ENCODE data around the gene MAST4. TPM values are rescaled to one million over a fixed set of nuclear protein-coding genes. Genes with fewer than 3 reads are reported as not detected.

MAST4 gene
- total RNA-seq, 1 experiment from 2014 or later, result 11.8 TPM

DNA sequence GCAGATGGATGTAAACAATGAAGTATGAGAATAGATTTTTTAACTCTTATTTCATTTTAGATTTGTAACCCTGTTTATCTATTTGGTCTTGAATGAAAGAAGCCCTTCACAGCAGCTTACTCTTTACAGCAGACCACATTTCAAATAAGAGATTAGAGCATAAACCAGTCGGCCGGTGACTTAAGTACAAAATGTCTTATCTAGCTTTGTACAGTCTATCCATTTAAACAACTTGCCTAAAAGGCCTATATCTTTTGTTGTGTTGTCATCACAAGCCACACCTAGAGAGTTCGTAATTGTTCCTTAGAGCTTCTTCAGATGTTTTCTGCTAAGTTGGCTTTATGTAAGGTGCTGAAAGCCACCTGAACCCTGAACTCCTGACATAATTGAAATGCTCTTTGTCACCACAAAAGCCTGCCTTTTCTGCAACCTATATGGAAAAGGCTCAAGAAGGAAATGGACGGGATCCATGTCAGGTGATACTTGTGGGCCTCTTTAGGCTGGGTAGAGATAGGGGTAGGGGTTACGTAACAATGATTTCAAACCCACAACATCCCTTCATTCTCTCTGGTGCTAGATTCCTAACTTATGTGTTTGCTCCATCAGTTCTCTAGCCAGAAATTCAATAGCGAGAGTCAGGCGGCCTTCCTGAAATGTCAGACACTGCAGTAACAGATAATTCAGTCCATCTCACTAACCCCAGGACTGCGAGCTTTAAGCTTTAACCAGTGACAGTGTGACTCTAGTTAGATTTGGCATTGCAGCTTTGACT, 437.9 kb downstream of the MAST4 start:
- H3K9me2 ChIP-seq (replicated peaks; ENCODE audit: insufficient read depth, low read length), result no peaks in the 10 kb centered on the region
- no peak overlapping the region for H2AFZ ChIP-seq (ENCODE audit: low read length)

DNA sequence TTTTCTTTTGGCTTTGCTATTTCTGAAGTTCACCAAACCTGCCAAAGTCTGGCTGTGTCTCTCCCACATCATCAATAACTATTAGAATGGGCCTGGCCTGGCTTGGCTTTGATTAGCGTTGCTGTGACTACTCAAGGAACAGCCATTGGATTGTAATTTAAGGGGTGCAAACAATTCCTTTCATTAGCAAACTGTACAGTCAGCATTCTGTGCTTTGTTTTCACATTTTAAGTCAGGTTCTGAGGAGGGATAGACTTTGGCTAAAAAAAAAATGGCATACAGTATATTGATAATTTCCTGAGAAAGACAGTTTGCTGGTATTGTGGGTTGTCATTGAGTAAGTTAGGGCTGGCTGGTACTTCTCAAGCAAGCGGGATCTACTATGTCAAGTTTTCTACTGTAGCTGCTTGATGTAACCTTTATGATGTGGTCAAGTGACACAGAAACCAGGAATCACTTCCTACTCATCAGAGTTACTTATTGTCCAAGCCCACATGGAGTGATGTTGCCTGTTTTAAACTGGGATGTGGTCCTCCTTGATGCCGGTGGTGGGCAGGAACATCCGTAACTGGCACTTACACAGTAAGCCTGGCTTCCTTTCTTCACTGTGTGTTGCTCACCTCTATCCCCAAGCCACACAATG, 439.0 kb downstream of the MAST4 start:
- H3K79me2 ChIP-seq (ENCODE audit: low read length), result no peaks in the 10 kb centered on the region
- H3K9me2 ChIP-seq (replicated peaks; ENCODE audit: insufficient read depth, low read length), result no peaks in the 10 kb centered on the region
- H4K20me1 ChIP-seq (ENCODE audit: insufficient read depth, low read depth, low read length), result no peaks in the 10 kb centered on the region
- H3K4me2 ChIP-seq (ENCODE audit: low read depth, low read length, poor library complexity, severe bottlenecking), result no peak overlapping the region
- no peak overlapping the region for H3K4me3 ChIP-seq (ENCODE audit: low read length)
- no peak for DNase-seq
- no peaks in the 10 kb centered on the region for H3K27me3 ChIP-seq (ENCODE audit: low read length)
- H3K9me3 ChIP-seq (ENCODE audit: low read length), result no peaks in the 10 kb centered on the region
- H3K36me3 ChIP-seq (ENCODE audit: insufficient read depth, low read length), result no peaks in the 10 kb centered on the region
- H3K27ac ChIP-seq (ENCODE audit: low read length), result no peak overlapping the region
- H3K4me1 ChIP-seq (ENCODE audit: low read length), result peaks cover 9% of the 10 kb centered on the region
- no peak overlapping the region for H3K9ac ChIP-seq (ENCODE audit: low read length)
- H2AFZ ChIP-seq (ENCODE audit: low read length), result no peak overlapping the region

More for the DNA sequence above, 437.9 kb downstream of the MAST4 start:
- Histone ChIP-seq H3K36me3 (ENCODE audit: insufficient read depth, low read length) (no peaks in the 10 kb centered on the region), H3K9me3 (ENCODE audit: low read length) (no peaks in the 10 kb centered on the region), H3K27ac (ENCODE audit: low read length) (no peak overlapping the region), H3K4me3 (ENCODE audit: low read length) (no peak overlapping the region), H4K20me1 (ENCODE audit: insufficient read depth, low read depth, low read length) (no peaks in the 10 kb centered on the region), H3K9ac (ENCODE audit: low read length) (no peak overlapping the region), H3K79me2 (ENCODE audit: low read length) (no peaks in the 10 kb centered on the region), H3K4me2 (ENCODE audit: low read depth, low read length, poor library complexity, severe bottlenecking) (no peak overlapping the region), H3K27me3 (ENCODE audit: low read length) (no peaks in the 10 kb centered on the region), H3K4me1 (ENCODE audit: low read length) (peaks cover 9% of the 10 kb centered on the region)
- no peak for DNase-seq

DNA sequence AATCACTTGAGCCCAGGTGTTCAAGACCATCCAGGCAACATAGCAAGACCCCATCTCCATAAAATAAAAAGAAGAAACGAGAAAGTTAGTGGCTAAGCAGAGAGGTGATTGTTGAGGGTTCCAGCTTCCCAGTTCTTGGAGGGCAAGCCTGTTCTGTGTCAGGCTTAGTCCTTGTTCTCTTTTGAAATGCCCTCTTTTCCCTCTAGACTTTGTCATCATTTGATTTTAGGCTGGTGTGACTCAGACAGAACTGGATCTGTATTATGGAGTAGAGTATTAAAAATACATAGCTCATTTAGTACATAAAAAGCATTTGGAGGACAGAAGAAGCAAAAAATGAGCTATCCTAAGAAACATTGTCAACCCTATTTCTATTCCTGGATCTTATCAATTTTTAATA, 441.0 kb downstream of the MAST4 start:
- H3K4me3 ChIP-seq (ENCODE audit: low read length), result no peak overlapping the region
- H4K20me1 ChIP-seq (ENCODE audit: insufficient read depth, low read depth, low read length), result no peaks in the 10 kb centered on the region
- no peaks in the 10 kb centered on the region for H3K9me3 ChIP-seq (ENCODE audit: low read length)
- no peaks in the 10 kb centered on the region for H3K79me2 ChIP-seq (ENCODE audit: low read length)
- H2AFZ ChIP-seq (ENCODE audit: low read length), result no peak overlapping the region
- no peaks in the 10 kb centered on the region for H3K9me2 ChIP-seq (replicated peaks; ENCODE audit: insufficient read depth, low read length)
- no peak overlapping the region for H3K27ac ChIP-seq (ENCODE audit: low read length)
- DNase-seq, result no peak
- H3K27me3 ChIP-seq (ENCODE audit: low read length), result no peaks in the 10 kb centered on the region
- no peak overlapping the region for H3K4me2 ChIP-seq (ENCODE audit: low read depth, low read length, poor library complexity, severe bottlenecking)
- H3K36me3 ChIP-seq (ENCODE audit: insufficient read depth, low read length), result no peaks in the 10 kb centered on the region
- H3K4me1 ChIP-seq (ENCODE audit: low read length), result peaks cover 9% of the 10 kb centered on the region
- no peak overlapping the region for H3K9ac ChIP-seq (ENCODE audit: low read length)

DNA sequence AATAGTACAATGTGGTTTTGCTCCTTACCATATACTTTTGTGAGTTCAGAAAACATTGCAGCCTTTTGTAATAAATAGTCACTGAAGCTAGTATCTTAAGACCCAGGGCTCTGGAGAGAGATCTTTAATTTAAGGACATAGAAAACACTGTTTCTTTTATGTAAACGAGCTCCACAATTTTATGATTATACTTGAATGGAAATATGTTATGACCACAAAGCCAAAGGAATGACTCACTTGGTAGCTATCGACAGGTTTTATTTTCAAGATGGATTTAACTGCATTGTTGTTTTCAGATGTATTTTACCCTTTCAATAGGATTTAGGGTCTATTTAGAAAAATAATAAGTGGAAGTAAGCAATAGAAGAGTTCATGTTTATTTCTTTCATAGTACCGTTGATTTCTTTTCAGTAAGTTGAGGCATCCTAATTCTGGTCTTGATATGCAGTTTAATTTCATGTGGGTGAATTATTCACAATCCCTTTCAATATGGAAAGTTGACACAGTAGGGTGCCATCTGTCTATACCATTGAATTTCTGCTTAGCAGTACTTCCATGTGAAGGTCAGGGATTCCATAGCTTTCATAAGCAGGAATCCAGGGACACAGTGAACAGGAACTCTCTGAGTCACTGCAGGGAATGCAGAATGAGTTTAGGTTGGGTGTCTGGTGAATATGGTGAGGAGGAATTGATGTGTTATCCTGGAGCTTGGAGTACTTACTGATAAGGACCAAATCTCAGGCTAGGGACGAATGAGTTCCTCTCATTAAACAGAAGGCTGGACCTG, 442.8 kb downstream of the MAST4 start:
- no peak overlapping the region for H3K4me2 ChIP-seq (ENCODE audit: low read depth, low read length, poor library complexity, severe bottlenecking)
- H3K9me3 ChIP-seq (ENCODE audit: low read length), result no peaks in the 10 kb centered on the region
- no peak overlapping the region for H2AFZ ChIP-seq (ENCODE audit: low read length)
- H4K20me1 ChIP-seq (ENCODE audit: insufficient read depth, low read depth, low read length), result no peaks in the 10 kb centered on the region
- H3K79me2 ChIP-seq (ENCODE audit: low read length), result no peaks in the 10 kb centered on the region
- no peak overlapping the region for H3K4me3 ChIP-seq (ENCODE audit: low read length)
- no peak overlapping the region for H3K27ac ChIP-seq (ENCODE audit: low read length)
- no peak for DNase-seq
- no peaks in the 10 kb centered on the region for H3K9me2 ChIP-seq (replicated peaks; ENCODE audit: insufficient read depth, low read length)
- no peaks in the 10 kb centered on the region for H3K4me1 ChIP-seq (ENCODE audit: low read length)
- H3K9ac ChIP-seq (ENCODE audit: low read length), result no peak overlapping the region
- no peaks in the 10 kb centered on the region for H3K27me3 ChIP-seq (ENCODE audit: low read length)
- no peaks in the 10 kb centered on the region for H3K36me3 ChIP-seq (ENCODE audit: insufficient read depth, low read length)

DNA sequence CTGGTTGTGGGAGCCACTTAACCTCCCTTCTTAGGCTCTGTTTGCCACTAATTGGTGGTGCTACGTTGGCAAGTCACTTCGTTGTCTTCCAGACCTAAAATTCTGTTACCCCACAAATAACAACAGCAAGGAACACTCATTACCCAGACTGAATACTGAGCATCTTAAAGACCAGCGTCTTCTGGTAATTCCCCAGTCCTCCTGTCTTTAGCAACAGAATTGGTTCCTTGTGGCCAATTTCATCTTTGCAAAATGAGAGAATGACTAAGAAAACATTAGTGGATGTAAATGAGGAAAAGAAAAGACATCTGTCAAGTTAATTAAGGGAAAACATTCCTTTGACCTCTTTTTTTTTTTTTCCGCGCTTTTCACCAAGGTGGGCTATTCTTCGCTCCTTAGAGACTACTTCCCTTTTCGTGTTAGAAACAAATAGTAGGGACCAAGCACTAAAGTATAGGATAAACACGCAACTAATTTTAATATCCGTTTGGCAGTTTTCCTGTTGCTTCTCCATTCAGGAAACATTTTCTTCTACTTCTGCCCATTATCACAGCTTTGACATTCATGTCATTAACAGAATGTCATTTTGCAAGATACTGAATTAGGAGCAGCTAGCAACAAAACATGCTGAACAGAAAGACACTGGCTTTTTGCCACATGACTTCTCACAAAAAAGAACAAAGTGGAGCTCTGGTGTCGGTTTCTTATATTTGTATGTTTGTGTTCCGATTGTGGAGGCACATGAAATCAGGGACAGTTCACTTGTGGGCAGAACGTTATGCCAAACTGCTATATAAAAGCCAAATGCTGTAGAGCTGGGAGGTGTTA, 446.2 kb downstream of the MAST4 start:
- H3K9me3 ChIP-seq (ENCODE audit: low read length), result no peaks in the 10 kb centered on the region
- no peaks in the 10 kb centered on the region for H3K9me2 ChIP-seq (replicated peaks; ENCODE audit: insufficient read depth, low read length)
- H3K4me2 ChIP-seq (ENCODE audit: low read depth, low read length, poor library complexity, severe bottlenecking), result no peak overlapping the region
- H3K4me1 ChIP-seq (ENCODE audit: low read length), result peaks cover 4% of the 10 kb centered on the region
- no peaks in the 10 kb centered on the region for H4K20me1 ChIP-seq (ENCODE audit: insufficient read depth, low read depth, low read length)
- no peak overlapping the region for H3K27ac ChIP-seq (ENCODE audit: low read length)
- H3K36me3 ChIP-seq (ENCODE audit: insufficient read depth, low read length), result no peaks in the 10 kb centered on the region
- no peak for DNase-seq
- no peak overlapping the region for H2AFZ ChIP-seq (ENCODE audit: low read length)
- H3K4me3 ChIP-seq (ENCODE audit: low read length), result no peak overlapping the region
- no peaks in the 10 kb centered on the region for H3K27me3 ChIP-seq (ENCODE audit: low read length)
- no peaks in the 10 kb centered on the region for H3K79me2 ChIP-seq (ENCODE audit: low read length)
- no peak overlapping the region for H3K9ac ChIP-seq (ENCODE audit: low read length)

DNA sequence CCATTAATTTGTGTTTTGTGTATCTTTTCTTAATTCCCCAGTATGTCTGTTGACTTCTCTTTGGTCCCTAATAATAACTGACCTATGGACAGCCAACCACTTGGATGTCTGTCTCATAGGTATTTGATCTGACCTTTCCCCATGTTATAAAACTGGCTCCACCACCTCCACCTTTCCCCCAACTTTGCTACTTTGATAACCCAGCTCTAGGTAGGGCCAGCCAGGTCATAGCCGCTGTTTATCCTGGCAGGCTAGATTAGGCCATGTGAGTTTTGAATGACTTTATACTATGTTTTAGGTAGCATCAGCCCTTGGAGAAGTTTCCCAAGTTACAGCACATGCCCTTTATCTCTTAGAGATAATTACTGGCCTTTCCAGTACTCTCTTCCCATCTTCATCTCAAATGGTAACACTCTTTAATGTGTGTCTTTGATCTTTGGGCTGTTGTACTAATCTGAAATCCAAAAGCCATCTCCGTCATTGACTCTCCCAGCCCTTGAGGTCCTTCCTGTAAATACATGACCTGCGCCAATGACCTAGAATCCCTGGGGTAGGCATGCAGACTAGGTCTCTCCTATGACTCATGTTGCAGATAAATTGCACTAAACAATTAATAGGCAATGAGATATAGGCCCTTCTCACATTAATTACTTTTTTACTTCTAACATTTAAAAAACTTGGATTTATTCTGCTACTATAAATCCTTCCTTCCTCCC, 447.8 kb downstream of the MAST4 start:
- Histone ChIP-seq H3K9me2 (replicated peaks; ENCODE audit: insufficient read depth, low read length) (no peaks in the 10 kb centered on the region), H3K27me3 (ENCODE audit: low read length) (no peaks in the 10 kb centered on the region), H3K4me2 (ENCODE audit: low read depth, low read length, poor library complexity, severe bottlenecking) (no peak overlapping the region), H3K27ac (ENCODE audit: low read length) (no peak overlapping the region), H2AFZ (ENCODE audit: low read length) (no peak overlapping the region), H3K79me2 (ENCODE audit: low read length) (no peaks in the 10 kb centered on the region), H3K4me3 (ENCODE audit: low read length) (no peak overlapping the region), H3K36me3 (ENCODE audit: insufficient read depth, low read length) (no peaks in the 10 kb centered on the region), H4K20me1 (ENCODE audit: insufficient read depth, low read depth, low read length) (no peaks in the 10 kb centered on the region), H3K4me1 (ENCODE audit: low read length) (peaks cover 4% of the 10 kb centered on the region), H3K9me3 (ENCODE audit: low read length) (no peaks in the 10 kb centered on the region), H3K9ac (ENCODE audit: low read length) (no peak overlapping the region)
- DNase-seq, result no peak

DNA sequence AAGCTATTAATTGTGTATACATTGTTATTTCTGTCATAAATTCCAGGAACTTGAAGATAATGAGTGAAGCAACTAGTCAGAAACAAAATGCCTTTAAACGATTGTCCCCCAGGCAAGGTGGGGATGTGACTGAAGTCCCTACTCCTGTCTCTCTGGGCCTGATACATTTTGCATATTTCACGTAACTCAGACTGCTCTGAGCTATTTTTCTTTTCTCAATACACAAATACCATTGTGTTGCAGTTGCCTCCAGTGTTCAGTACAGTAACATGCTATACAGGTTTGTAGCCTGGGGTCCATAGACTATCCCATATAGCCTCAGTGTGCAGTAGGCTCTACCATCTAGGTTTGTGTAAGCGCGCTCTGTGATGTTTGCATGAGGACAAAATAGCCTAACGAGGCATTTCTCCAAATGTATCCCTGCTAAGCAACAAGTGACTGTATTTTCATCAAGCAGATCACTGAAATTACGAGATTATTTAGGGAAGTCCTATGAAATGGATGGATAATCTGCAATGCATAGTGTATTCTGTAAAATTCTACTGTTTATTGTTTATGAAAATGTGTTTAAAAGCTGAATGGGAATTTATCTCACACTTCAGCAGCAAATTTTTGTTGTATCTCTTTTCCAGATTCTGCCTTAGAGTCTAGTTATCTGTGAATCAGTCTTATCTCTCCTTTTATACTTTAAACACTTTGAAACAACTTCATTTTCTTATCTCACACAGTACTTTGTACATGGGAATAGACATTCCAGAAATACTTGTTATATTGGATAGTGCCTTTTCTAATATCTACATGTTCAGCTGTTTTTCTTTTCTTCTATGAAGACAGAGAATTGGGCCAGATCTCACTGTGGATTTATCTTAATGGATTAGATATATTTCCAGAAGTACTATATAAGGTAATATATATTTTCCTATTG, 449.9 kb downstream of the MAST4 start:
- no peak overlapping the region for H3K27ac ChIP-seq (ENCODE audit: low read length)
- no peak overlapping the region for H3K9ac ChIP-seq (ENCODE audit: low read length)
- H3K79me2 ChIP-seq (ENCODE audit: low read length), result no peaks in the 10 kb centered on the region
- no peak for DNase-seq
- no peak overlapping the region for H3K4me3 ChIP-seq (ENCODE audit: low read length)
- H3K4me2 ChIP-seq (ENCODE audit: low read depth, low read length, poor library complexity, severe bottlenecking), result no peak overlapping the region
- no peaks in the 10 kb centered on the region for H3K36me3 ChIP-seq (ENCODE audit: insufficient read depth, low read length)
- H3K9me3 ChIP-seq (ENCODE audit: low read length), result no peaks in the 10 kb centered on the region
- peaks cover 19% of the 10 kb centered on the region for H3K4me1 ChIP-seq (ENCODE audit: low read length)
- no peaks in the 10 kb centered on the region for H3K9me2 ChIP-seq (replicated peaks; ENCODE audit: insufficient read depth, low read length)
- no peaks in the 10 kb centered on the region for H3K27me3 ChIP-seq (ENCODE audit: low read length)
- no peaks in the 10 kb centered on the region for H4K20me1 ChIP-seq (ENCODE audit: insufficient read depth, low read depth, low read length)
- H2AFZ ChIP-seq (ENCODE audit: low read length), result no peak overlapping the region

All from Karpas-422 (cell line).